H1 (cell line): Measurements from ENCODE around the gene DCTN1. TPM values are rescaled to one million over a fixed set of nuclear protein-coding genes. Genes with fewer than 3 reads are reported as not detected.

ENCODE experiments used
- ASH2L ChIP-seq: fragments of 200-600, 300-600 bp; sonication (generic); IDR thresholded peaks from one replicate; pipeline ENCODE4 v1.7.1; 2017; ENCODE audit warnings: low read length
- BACH1 ChIP-seq: IDR thresholded peaks from 2 replicates; pipeline ENCODE4 v1.6.1; 2012; ENCODE audit warnings: low read length, improper control_type of control experiment
- CEBPB ChIP-seq: IDR thresholded peaks from 2 replicates; pipeline ENCODE4 v1.6.1; 2012; ENCODE audit warnings: low read depth, low read length
- CTBP2 ChIP-seq: IDR thresholded peaks from 2 replicates; pipeline ENCODE4 v1.7.0; 2011; ENCODE audit warnings: borderline replicate concordance, mild to moderate bottlenecking, moderate library complexity, mixed read lengths, low read length; ENCODE audit not compliant: insufficient read depth, insufficient read length
- HDAC2 ChIP-seq, 2 experiments: fragments of 300-600 bp in 1 of 2; sonication (generic) in 1 of 2; IDR thresholded peaks; 2 replicates each; pipeline ENCODE4 v1.6.1; 2011 to 2012; ENCODE audit warnings: low read depth in 2 of 2, low read length in 2 of 2, mild to moderate bottlenecking in 2 of 2, moderate library complexity in 2 of 2, borderline replicate concordance in 1 of 2, inconsistent platforms in 1 of 2
- KDM5A ChIP-seq: fragments of 200-600 bp; IDR thresholded peaks from 2 replicates; pipeline ENCODE4 v1.7.1; 2012; ENCODE audit warnings: mild to moderate bottlenecking, low read length, inconsistent platforms, mixed read lengths
- RXRA ChIP-seq: IDR thresholded peaks from 2 replicates; pipeline ENCODE4 v1.6.1; 2011; ENCODE audit warnings: low read depth, mild to moderate bottlenecking, low read length, moderate library complexity; ENCODE audit not compliant: insufficient read depth
- SAP30 ChIP-seq: fragments of 300-600 bp; sonication (generic); IDR thresholded peaks from 2 replicates; pipeline ENCODE4 v1.7.1; 2012; ENCODE audit warnings: low read length, moderate library complexity, mild to moderate bottlenecking, inconsistent platforms; ENCODE audit not compliant: insufficient read depth, insufficient replicate concordance
- TCF12 ChIP-seq: IDR thresholded peaks from 2 replicates; pipeline ENCODE4 v1.6.1; 2011; ENCODE audit warnings: low read depth, mild to moderate bottlenecking, low read length
- polyA plus RNA-seq, 7 experiments: library from polyadenylated mRNA; depleted of rRNA in 3 of 7; stranded (reverse) in 5 of 7; unstranded in 2 of 7; fragments of >200 nt in 5 of 7; fragments of 200-250 nt in 2 of 7; gene quantifications; 1 replicate in 5 of 7; 2 replicates in 1 of 7; 4 replicates in 1 of 7; pipeline versions ENCODE4 v1.2.1 to v1.2.3, GENCODE V29; 2011 to 2013; ENCODE audit warnings: missing spikeins in 2 of 7, mixed read lengths in 2 of 7
- total RNA-seq: library from RNA; stranded (reverse); fragmentation: NEBNext Ultra II Directional; extraction: Animal tissue kit (Norgen Biotek cat#: 25700); gene quantifications from 2 replicates; pipeline ENCODE4 v1.2.1, GENCODE V29; 2021

Gene DCTN1
- total and polyA plus RNA-seq, 2 of the 8 experiments (the other 6 are each of a cell fraction or from before 2014, with no cell fraction given), result 105 to 162 TPM

GRCh38 chr2:74420006-74420405 is 39.9 kb upstream of the DCTN1 start (continued):
- TF ChIP-seq HDAC2 (IDR thresholded peaks at IDR 0.05; ENCODE audit: borderline replicate concordance in 1 of 2, low read depth in 2 of 2, low read length in 2 of 2), result no peak
- no peak for TF ChIP-seq TCF12
- no peak for TF ChIP-seq SAP30
- no peak for TF ChIP-seq BACH1
- TF ChIP-seq RXRA, result no peak
- TF ChIP-seq KDM5A, result no peak
- TF ChIP-seq CTBP2, result no peak
- no peak for TF ChIP-seq CEBPB
- no peak for TF ChIP-seq ASH2L
